Measurements from ENCODE around the gene NRXN3.

Gene NRXN3

DNA sequence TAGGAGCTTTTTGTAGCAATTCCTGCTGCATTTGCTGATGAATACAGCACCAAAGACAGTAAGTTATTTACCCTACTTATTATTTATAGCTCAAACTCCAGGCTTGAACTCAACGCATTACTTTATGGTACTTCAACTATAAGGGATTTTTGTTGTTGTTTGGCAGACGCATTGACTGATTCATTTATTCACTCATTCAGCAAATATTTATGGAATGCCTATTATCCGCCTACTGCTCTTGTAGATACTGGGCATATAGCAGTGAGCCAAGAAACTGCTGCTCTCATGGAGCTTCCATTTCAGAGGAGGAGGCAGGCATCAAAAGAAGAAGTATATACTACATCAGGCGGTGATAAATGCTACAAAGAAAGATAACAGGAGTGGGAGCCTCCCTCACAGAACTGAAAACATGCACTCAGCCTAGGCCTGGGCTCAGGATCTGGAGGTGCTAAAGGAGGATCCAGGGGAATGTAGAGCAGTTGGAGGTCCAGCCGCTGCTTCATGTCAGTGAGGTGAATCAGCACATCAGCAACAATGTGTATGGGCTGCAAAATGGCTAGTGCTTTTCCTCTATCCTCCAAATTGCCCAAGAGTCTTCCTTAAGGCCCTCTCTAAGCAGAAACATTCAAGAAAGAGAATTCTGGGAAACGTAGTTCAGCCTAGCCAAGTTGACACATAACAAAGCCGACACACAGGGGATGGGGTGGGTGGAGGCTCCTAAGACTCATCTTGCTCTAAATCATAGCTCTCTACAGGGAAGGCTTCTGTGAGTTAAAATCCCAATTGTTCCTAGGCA, 157.5 kb downstream of the NRXN3 start:
- peaks cover 5% of the 10 kb centered on the region; the same call in 1 of the 2 replicates for H3K4me1 ChIP-seq (ENCODE audit: insufficient read depth, low read length)
- H3K4me3 ChIP-seq (ENCODE audit: low read length) = no peak overlapping the region
- no peak overlapping the region for H3K9ac ChIP-seq (ENCODE audit: low read depth, low read length)
- no peak overlapping the region for H3K27ac ChIP-seq (ENCODE audit: low read length)
- no peaks in the 10 kb centered on the region for H3K9me3 ChIP-seq (ENCODE audit: insufficient read depth, low read depth, low read length)
- H3K27me3 ChIP-seq (ENCODE audit: insufficient read depth, low read length) = no peaks in the 10 kb centered on the region
- H3K36me3 ChIP-seq (ENCODE audit: insufficient read depth, low read depth, low read length) = no peaks in the 10 kb centered on the region

DNA sequence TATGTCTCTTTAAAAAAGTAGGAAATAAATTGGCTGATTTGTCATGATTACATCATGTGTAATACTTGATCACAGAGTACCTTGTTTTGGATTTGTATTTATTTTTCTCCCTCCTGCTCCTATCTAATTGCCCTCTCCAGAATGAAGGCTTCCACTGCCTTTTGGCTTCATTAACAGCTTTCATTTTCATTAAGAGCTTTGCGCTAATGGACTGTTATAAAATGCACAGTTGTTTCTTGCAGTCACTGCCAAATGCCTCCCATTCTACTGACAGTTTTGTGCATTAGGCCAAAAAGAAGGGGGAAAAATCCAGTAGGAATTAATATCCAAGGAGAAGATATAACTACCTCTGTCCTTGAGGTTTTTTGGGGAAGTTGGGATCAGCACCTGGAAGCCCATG, 159.2 kb downstream of the NRXN3 start:
- Histone ChIP-seq H3K27ac (ENCODE audit: low read length) (no peak overlapping the region), H3K36me3 (ENCODE audit: insufficient read depth, low read depth, low read length) (no peaks in the 10 kb centered on the region), H3K4me3 (ENCODE audit: low read length) (no peak overlapping the region), H3K9me3 (ENCODE audit: insufficient read depth, low read depth, low read length) (no peaks in the 10 kb centered on the region), H3K4me1 (ENCODE audit: insufficient read depth, low read length) (peaks cover 5% of the 10 kb centered on the region; the same call in 1 of the 2 replicates), H3K9ac (ENCODE audit: low read depth, low read length) (no peak overlapping the region), H3K27me3 (ENCODE audit: insufficient read depth, low read length) (no peaks in the 10 kb centered on the region)

DNA sequence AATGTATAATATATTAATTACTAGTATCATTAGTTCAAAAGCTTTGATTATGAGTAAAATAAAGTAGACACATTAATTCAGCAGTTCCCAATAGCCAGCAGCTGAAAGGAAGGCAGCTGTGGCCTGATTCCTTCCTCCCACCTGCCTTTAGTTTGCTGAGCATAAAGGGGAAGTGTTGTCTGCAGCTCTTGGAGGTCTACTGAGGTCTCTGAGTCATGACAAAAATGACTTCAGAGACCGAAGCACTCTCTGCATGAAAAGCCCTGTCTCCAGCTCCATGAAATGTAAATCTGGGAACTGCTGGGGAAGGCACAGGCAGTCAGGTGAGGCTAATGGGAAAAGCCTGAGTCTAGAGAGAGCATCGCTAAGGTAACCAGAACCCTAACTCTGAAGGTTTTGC, 165.4 kb downstream of the NRXN3 start:
- Histone ChIP-seq H3K27me3 (ENCODE audit: insufficient read depth, low read length) (no peaks in the 10 kb centered on the region), H3K4me3 (ENCODE audit: low read length) (no peak overlapping the region), H3K9me3 (ENCODE audit: insufficient read depth, low read depth, low read length) (no peaks in the 10 kb centered on the region), H3K9ac (ENCODE audit: low read depth, low read length) (no peak overlapping the region), H3K4me1 (ENCODE audit: insufficient read depth, low read length) (no peaks in the 10 kb centered on the region), H3K27ac (ENCODE audit: low read length) (no peak overlapping the region), H3K36me3 (ENCODE audit: insufficient read depth, low read depth, low read length) (no peaks in the 10 kb centered on the region)

DNA sequence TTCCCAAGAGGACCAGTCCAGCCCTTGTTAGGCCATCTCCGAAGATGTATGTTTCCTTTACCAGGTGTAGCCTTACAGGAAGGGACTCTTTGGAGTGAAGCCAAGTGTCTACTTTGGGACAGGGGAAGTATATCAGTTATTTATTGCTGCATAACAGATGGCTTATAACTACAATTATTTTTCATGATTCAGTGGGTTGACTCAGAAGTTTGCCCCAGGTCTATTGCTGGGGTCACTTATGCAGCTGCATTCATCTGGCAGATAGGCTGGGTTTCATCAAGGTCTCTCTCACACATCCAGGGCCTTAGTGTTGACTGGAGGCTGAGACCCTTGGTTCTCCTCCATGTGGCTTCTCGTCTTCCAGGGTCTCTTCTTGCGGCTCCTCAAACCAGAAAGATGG, 170.1 kb downstream of the NRXN3 start:
- Histone ChIP-seq H3K36me3 (ENCODE audit: insufficient read depth, low read depth, low read length) (no peaks in the 10 kb centered on the region), H3K27ac (ENCODE audit: low read length) (no peak overlapping the region), H3K4me3 (ENCODE audit: low read length) (no peak overlapping the region), H3K4me1 (ENCODE audit: insufficient read depth, low read length) (peaks cover 8% of the 10 kb centered on the region; the same call in 1 of the 2 replicates), H3K9ac (ENCODE audit: low read depth, low read length) (no peak overlapping the region), H3K27me3 (ENCODE audit: insufficient read depth, low read length) (no peaks in the 10 kb centered on the region), H3K9me3 (ENCODE audit: insufficient read depth, low read depth, low read length) (no peaks in the 10 kb centered on the region)

DNA sequence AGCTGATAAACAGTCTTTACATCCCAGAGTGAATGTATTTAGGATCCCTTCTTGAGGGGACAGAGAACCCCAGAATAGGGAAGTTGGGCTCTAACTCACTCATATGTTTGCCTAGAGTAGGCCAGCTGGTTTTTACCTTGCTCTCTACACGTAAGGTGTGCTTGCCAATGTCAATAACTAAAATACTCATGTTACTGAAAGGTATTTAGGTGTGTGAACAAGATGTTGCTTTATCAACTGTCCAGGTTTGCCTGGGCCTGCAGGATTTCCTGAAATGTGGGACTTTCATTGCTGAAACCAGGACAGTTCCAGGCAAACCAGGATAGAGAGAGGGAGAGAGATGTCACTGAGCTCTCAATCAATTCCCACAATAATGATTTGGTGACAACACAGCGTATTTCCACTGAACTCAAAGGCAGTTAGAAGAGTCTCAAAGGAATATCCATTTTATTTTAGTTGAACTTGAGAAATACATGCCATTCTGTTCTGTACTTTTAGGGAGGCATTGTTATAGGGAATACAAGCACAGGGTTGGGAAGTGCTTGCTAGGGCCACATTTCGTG, 171.7 kb downstream of the NRXN3 start:
- Histone ChIP-seq H3K4me3 (ENCODE audit: low read length) (no peak overlapping the region), H3K36me3 (ENCODE audit: insufficient read depth, low read depth, low read length) (no peaks in the 10 kb centered on the region), H3K27me3 (ENCODE audit: insufficient read depth, low read length) (no peaks in the 10 kb centered on the region), H3K9me3 (ENCODE audit: insufficient read depth, low read depth, low read length) (no peaks in the 10 kb centered on the region), H3K9ac (ENCODE audit: low read depth, low read length) (no peak overlapping the region), H3K27ac (ENCODE audit: low read length) (no peak overlapping the region), H3K4me1 (ENCODE audit: insufficient read depth, low read length) (peaks cover 8% of the 10 kb centered on the region; the same call in 1 of the 2 replicates)

DNA sequence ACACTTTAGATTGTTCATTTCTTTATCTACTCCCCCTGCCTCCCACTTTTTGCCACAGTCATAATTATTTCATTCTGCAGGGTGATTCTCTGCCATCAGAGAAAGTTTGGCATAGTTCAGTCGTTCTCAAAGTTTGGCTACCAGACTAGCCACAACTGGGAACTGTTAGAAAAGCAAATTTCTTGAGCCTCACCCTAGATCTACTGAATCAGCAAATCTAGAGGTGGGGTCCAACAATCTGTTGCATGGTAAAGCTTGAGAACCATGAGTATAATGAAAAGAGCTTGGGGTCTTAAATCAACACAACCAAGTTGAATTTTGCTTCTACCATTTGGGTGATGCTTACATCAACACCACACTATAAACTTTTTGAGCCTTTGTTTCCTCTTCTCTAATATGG, 172.7 kb downstream of the NRXN3 start:
- Histone ChIP-seq H3K4me3 (ENCODE audit: low read length) (no peak overlapping the region), H3K27ac (ENCODE audit: low read length) (no peak overlapping the region), H3K27me3 (ENCODE audit: insufficient read depth, low read length) (no peaks in the 10 kb centered on the region), H3K9me3 (ENCODE audit: insufficient read depth, low read depth, low read length) (no peaks in the 10 kb centered on the region), H3K36me3 (ENCODE audit: insufficient read depth, low read depth, low read length) (no peaks in the 10 kb centered on the region), H3K9ac (ENCODE audit: low read depth, low read length) (no peak overlapping the region), H3K4me1 (ENCODE audit: insufficient read depth, low read length) (peaks cover 9% of the 10 kb centered on the region; the same call in 1 of the 2 replicates)

DNA sequence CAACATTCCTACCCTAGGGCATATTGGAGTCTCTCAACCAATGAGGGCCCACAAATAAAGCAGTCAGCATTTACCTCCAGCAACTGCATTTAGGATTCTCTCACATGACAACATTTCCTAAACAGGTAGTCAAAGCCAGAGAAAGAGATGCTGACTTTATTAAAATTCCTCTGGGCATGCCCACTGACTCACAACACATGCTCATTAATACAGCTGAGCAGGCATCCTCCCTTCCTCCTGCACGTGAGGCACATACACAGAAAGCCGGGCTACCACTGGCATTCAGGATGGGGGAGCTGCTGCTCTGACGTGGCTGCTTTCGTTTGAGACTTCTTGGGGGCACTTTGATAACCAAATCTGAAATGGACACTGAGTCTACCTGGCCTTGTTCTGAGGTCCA, 174.1 kb downstream of the NRXN3 start:
- peaks cover 14% of the 10 kb centered on the region; the same call in 1 of the 2 replicates for H3K4me1 ChIP-seq (ENCODE audit: insufficient read depth, low read length)
- H3K27me3 ChIP-seq (ENCODE audit: insufficient read depth, low read length) = no peaks in the 10 kb centered on the region
- H3K4me3 ChIP-seq (ENCODE audit: low read length) = no peak overlapping the region
- H3K27ac ChIP-seq (ENCODE audit: low read length) = no peak overlapping the region
- no peaks in the 10 kb centered on the region for H3K9me3 ChIP-seq (ENCODE audit: insufficient read depth, low read depth, low read length)
- no peaks in the 10 kb centered on the region for H3K36me3 ChIP-seq (ENCODE audit: insufficient read depth, low read depth, low read length)
- no peak overlapping the region for H3K9ac ChIP-seq (ENCODE audit: low read depth, low read length)

DNA sequence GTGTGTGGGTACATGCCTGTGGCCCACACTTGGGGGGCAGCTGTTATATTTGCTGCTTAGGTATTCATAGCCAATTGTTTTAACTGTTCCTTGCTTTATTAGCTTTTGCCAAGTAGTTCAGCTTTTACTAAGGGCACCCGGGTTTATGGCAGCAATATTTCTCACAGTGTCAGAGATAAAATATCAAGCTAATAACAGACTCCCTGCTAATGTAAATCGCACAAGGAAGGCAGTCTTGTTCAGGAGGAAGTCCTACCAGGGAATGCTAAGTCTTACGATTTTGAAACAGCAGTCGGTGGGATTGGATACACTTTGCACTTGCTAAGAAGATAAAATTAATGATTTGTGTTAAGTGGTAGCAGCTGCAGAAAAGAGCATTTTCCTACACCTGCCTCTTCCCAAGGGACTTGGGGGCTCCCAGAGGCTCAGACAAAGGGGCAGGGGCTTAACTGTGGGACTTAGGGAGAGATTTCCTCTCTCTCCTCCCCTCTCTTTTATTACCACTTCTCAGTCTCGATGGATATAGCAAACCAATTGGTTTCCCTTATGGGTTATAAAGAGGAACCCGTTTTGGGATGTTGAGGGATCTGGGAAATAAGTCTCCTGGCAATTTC, 175.1 kb downstream of the NRXN3 start:
- no peak overlapping the region for H3K9ac ChIP-seq (ENCODE audit: low read depth, low read length)
- H3K27me3 ChIP-seq (ENCODE audit: insufficient read depth, low read length) = no peaks in the 10 kb centered on the region
- no peak overlapping the region for H3K4me3 ChIP-seq (ENCODE audit: low read length)
- H3K9me3 ChIP-seq (ENCODE audit: insufficient read depth, low read depth, low read length) = no peaks in the 10 kb centered on the region
- peaks cover 14% of the 10 kb centered on the region; the same call in 1 of the 2 replicates for H3K4me1 ChIP-seq (ENCODE audit: insufficient read depth, low read length)
- H3K27ac ChIP-seq (ENCODE audit: low read length) = no peak overlapping the region
- no peaks in the 10 kb centered on the region for H3K36me3 ChIP-seq (ENCODE audit: insufficient read depth, low read depth, low read length)

DNA sequence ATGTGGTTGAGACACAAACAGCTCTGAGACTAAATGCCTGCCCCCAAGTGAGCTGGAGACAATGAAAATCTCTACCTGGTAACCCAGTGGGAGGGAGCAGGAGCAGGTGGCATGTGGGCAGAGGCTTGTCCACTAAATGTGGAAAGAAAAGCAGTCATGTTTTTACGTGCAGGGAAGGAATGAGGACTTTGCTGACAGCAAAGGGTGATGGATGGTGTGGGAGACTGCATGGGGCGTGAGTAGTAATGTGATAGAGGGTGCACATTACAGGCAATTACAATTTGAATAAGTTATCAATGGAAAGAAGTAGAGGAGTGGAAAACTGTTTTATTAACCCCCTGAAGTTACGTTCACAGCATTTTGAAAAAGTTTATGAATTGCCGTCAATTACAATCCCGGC, 176.6 kb downstream of the NRXN3 start:
- no peaks in the 10 kb centered on the region for H3K27me3 ChIP-seq (ENCODE audit: insufficient read depth, low read length)
- H3K36me3 ChIP-seq (ENCODE audit: insufficient read depth, low read depth, low read length) = no peaks in the 10 kb centered on the region
- no peaks in the 10 kb centered on the region for H3K9me3 ChIP-seq (ENCODE audit: insufficient read depth, low read depth, low read length)
- no peak overlapping the region for H3K9ac ChIP-seq (ENCODE audit: low read depth, low read length)
- H3K4me3 ChIP-seq (ENCODE audit: low read length) = no peak overlapping the region
- no peak overlapping the region for H3K27ac ChIP-seq (ENCODE audit: low read length)
- peaks cover 14% of the 10 kb centered on the region; the same call in 1 of the 2 replicates for H3K4me1 ChIP-seq (ENCODE audit: insufficient read depth, low read length)

DNA sequence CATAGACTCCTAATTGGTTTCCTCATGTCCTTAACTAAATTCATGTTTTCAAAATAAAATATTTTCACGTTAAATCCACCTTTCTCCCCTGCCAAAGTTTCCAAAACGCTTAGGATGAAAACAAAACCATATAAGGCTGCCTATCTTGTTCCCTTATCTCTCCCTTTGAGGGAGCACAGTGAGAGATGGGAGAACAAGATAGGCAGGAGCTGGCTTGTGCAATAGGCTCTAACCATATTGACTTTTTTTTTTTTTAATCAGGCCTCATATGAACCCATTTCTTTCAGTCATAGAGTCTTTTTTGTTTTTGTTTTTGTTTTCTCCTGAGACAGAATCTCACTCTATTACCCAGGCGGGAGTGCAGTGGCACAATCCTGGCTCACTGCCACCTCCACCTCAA, 184.9 kb downstream of the NRXN3 start:
- Histone ChIP-seq H3K9me3 (ENCODE audit: insufficient read depth, low read depth, low read length) (no peaks in the 10 kb centered on the region), H3K27me3 (ENCODE audit: insufficient read depth, low read length) (no peaks in the 10 kb centered on the region), H3K4me1 (ENCODE audit: insufficient read depth, low read length) (no peaks in the 10 kb centered on the region; the same call in 1 of the 2 replicates), H3K36me3 (ENCODE audit: insufficient read depth, low read depth, low read length) (no peaks in the 10 kb centered on the region), H3K27ac (ENCODE audit: low read length) (no peak overlapping the region), H3K4me3 (ENCODE audit: low read length) (no peak overlapping the region), H3K9ac (ENCODE audit: low read depth, low read length) (no peak overlapping the region)

DNA sequence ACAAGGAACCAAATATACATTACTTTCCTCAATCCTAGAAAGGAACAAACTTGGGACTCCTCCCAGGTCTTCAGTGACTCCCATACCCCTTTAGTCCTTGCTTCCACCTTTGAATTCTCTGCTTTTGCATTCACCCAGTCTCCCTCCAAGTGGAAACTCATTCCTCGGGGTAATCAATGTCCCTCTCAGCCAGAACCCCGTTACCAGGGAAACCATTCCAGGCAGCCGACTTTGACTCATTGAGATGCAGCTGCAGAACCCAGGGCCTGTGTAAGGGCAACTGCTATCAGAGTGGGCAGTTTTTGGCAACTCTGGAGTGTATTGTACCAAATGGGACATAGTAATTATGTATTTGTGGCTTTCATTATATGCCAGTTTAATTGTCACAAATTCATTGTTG, 186.2 kb downstream of the NRXN3 start:
- Histone ChIP-seq H3K9me3 (ENCODE audit: insufficient read depth, low read depth, low read length) (no peaks in the 10 kb centered on the region), H3K36me3 (ENCODE audit: insufficient read depth, low read depth, low read length) (no peaks in the 10 kb centered on the region), H3K27ac (ENCODE audit: low read length) (no peak overlapping the region), H3K27me3 (ENCODE audit: insufficient read depth, low read length) (no peaks in the 10 kb centered on the region), H3K4me1 (ENCODE audit: insufficient read depth, low read length) (no peaks in the 10 kb centered on the region; the same call in 1 of the 2 replicates), H3K4me3 (ENCODE audit: low read length) (no peak overlapping the region), H3K9ac (ENCODE audit: low read depth, low read length) (no peak overlapping the region)

DNA sequence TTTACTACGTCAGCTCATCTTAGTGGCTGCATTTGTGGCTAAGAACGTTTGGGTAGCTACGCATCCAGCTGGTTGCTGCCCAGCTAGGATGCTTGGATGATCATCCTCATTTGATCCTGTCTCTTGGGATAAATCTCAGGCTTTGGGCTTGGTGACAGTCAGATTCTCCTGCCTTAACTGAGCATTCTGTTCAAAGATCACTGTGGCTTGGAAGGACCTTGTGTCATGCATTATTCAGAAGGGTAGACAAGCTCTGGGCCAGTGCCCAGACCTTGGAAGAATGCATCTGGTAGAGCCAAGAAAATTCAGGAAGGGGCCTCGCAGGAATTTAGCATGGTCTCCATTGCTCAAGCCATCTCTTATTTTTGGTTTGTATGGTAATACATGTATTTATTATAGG, 188.4 kb downstream of the NRXN3 start:
- no peaks in the 10 kb centered on the region for H3K36me3 ChIP-seq (ENCODE audit: insufficient read depth, low read depth, low read length)
- no peaks in the 10 kb centered on the region for H3K27me3 ChIP-seq (ENCODE audit: insufficient read depth, low read length)
- H3K4me1 ChIP-seq (ENCODE audit: insufficient read depth, low read length) = no peaks in the 10 kb centered on the region; the same call in 1 of the 2 replicates
- no peak overlapping the region for H3K9ac ChIP-seq (ENCODE audit: low read depth, low read length)
- no peak overlapping the region for H3K4me3 ChIP-seq (ENCODE audit: low read length)
- H3K9me3 ChIP-seq (ENCODE audit: insufficient read depth, low read depth, low read length) = no peaks in the 10 kb centered on the region
- H3K27ac ChIP-seq (ENCODE audit: low read length) = no peak overlapping the region
